HG03025 (cell line): ENCODE data around the gene TMEM81.

Experiments used
- ATAC-seq: cut with Tn5 transposase; IDR thresholded peaks from one replicate; pipeline ENCODE4 v1.9.1; 2021; ENCODE audit warnings: mild to moderate bottlenecking, moderate library complexity; ENCODE audit not compliant: unreplicated experiment, low FRiP score

The TMEM81 gene

DNA sequence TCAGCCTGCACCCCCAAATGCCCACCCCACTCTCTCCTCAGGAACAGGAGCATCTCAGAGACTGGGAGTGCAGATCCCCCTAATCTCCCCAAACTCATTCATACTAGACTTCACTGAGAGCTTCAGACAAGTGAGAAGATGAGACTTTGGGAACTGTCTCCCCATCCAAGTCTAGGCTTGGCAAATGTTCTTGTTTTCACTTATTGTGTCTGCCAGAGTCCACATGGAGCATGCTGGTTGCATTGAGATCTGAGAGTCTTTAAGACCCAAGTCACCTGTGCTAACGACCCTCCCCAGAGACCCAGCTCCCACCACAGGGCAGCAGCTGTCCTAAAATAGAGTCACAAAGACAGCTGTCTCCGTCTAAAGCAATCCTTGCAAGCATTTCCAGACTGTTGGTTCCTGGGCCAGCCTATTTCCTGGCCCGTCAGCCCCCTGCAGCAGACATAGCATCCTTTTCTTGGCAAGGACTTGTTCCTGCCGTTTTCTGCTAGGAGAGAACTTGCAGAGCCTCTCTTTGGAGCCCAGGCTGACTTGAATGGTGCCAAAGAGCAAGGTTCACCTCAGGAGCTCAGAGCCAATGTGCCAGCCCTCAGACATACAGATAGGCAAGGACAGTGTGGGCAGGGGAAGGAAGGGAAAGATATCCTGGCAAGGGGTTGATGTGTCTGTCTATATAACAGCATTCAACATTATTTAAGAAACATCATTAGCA lies 43.1 kb downstream of the TMEM81 start:
- ATAC-seq = no peak

DNA sequence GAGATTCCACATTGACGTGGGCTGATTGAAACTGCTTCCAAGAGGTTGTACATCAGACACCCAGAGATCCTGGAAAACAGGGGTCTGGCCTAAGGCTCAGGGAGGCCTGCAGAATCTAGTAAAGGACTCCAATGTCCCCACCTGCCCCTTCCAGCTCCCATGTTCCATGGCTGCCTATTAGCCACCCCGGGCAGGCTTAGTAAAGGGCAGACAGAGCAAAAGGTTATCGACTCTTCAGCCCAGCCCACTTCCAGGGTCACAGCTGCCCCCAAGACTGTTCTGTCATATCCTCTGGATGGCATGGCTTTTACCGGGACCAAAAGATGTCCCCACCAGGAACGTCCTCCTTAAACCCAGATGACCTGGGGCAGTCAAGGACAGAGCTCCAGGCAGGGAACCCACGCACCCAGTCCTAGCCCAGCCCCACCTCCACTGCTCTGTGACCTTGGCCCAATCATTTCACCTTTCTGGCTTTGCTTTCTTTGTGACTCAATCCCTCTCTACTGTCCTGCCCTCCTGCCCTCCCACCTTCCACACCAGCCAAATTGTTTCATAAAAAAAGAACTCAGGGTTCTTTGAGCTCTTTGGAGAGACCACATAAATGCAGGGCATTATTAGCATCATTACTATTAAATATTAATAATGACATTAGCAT lies 46.0 kb downstream of the TMEM81 start:
- ATAC-seq = no peak

DNA sequence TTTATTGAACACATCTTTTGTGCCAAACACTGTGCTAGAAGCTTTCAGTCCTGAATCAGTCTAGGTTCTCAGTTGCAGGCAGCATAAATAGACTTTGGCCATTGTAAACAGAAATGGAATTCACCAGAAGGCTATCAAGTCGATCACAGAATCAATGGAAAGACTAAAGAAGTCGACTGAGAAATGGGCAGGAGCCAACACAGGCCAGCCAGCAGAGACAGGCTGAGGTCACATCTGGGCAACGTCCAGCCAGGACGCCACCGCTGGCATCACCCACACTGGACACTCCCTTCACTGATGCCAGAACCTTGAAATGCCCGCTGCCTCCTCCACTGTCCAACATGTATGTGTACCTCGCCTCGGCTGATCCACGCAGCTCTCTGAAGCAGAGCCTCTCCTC lies 46.7 kb downstream of the TMEM81 start:
- ATAC-seq = no peak
